Ovary (tissue), 9 donors: ENCODE measurements around the gene GIMAP8. TPM values are rescaled to one million over a fixed set of nuclear protein-coding genes. Genes with fewer than 3 reads are reported as not detected.
"Not testable (repeated sequence)": the region's sequence is repeated elsewhere in the genome, so short reads cannot be mapped to it uniquely, and the experiment has no call there.

Experiments
- DNase-seq, 5 donors: peaks; one replicate each; pipeline ENCODE4 v3.0.0-alpha.2; 2019 to 2020
- H3K27ac ChIP-seq, 2 donors: fragments of 200-600 bp; one replicate each; pipeline versions ENCODE4 v1.5.1 to v1.8.0; 2019 to 2022
- H3K27me3 ChIP-seq: fragments of 200-600 bp; one replicate; pipeline ENCODE4 v1.8.0; 2022
- H3K36me3 ChIP-seq: fragments of 200-600 bp; sonication (generic); one replicate; pipeline ENCODE4 v1.5.1; 2019
- H3K4me1 ChIP-seq: one replicate; pipeline ENCODE4 v1.8.1; 2013; ENCODE audit warnings: mild to moderate bottlenecking, moderate library complexity; ENCODE audit not compliant: insufficient read depth
- H3K4me3 ChIP-seq: fragments of 200-600 bp; sonication (generic); one replicate; pipeline ENCODE4 v1.5.1; 2017
- H3K9me3 ChIP-seq, 2 donors: fragments of 200-600 bp in 1 of 2; sonication (generic) in 1 of 2; one replicate each; pipeline versions ENCODE4 v1.5.1 to v1.8.1; 2013 to 2019; ENCODE audit warnings: mild to moderate bottlenecking in 1 of 2, moderate library complexity in 1 of 2
- CTCF ChIP-seq, 3 donors: fragments of 450-650 bp in 2 of 3; fragments of 200-600 bp in 1 of 3; IDR thresholded peaks; one replicate each; pipeline versions ENCODE4 v1.5.1 to v1.8.0; 2016 to 2022; ENCODE audit warnings: antibody characterized with exemption in 3 of 3, mild to moderate bottlenecking in 1 of 3
- EP300 ChIP-seq: sonication (generic); formaldehyde crosslinking; IDR thresholded peaks from one replicate; pipeline ENCODE4 v1.6.1; 2017; ENCODE audit warnings: antibody characterized with exemption
- POLR2A ChIP-seq: fragments of 450-650 bp; IDR thresholded peaks from one replicate; pipeline ENCODE4 v1.6.1; 2017; ENCODE audit warnings: antibody characterized with exemption, mild to moderate bottlenecking, moderate library complexity
- WGBS, 3 donors: extraction: QIAGEN DNeasy Blood & Tissue Kit in 1 of 3; methylation state at CpG; one replicate each; pipeline versions ENCODE4 v1.1.5 to v1.1.7; 2013 to 2017; 5-methylcytosine and 5-hydroxymethylcytosine counted together
- intact Hi-C, 4 donors: fragments of 100-400 bp; cut with DNase I; formaldehyde crosslinking; loops; one replicate each; pipeline versions ENCODE4 v1.11.0 to v1.15.1; 2022 to 2023
- polyA plus RNA-seq, 2 donors: library from polyadenylated mRNA; stranded (reverse); fragments of 200-250 nt in 1 of 2; fragments of 350-450 nt in 1 of 2; fragmentation: Illumina TruSeq in 1 of 2; extraction: RNeasy Lipid Tissue Mini Kit (QIAGEN cat#74804) in 1 of 2; gene quantifications; one replicate each; pipeline ENCODE4 v1.2.3, GENCODE V29; 2013 to 2014
- total RNA-seq, 7 donors: library from RNA; depleted of rRNA in 2 of 7; stranded (reverse); fragments of >200 nt in 2 of 7; fragmentation: NEBNext Ultra II Directional in 3 of 7; extraction: Animal tissue kit (Norgen Biotek cat#: 25700) in 3 of 7; gene quantifications; one replicate each; pipeline versions ENCODE4 v1.1.0 to v1.2.4, GENCODE V29; 2016 to 2023
- donor health status: DM: no; HTN: no; CAD: no; lungs with moderate emphysema.
- donor health status: DM: no; HTN: no; CAD: no.
- donor health status: Bipolar disorder and iron deficiency.
- donor health status: DM: yes; HTN: yes; CAD: no.
- donor health status: DM: no; HTN: no; CAD: no.
- donor health status: DM: yes; HTN: yes; CAD: no.

Gene GIMAP8
- total and polyA plus RNA-seq, 9 donors: 2.1 to 22.8 (median 6.9) TPM

- H3K27me3 ChIP-seq: no peaks in the 10 kb centered on the region
- intact Hi-C loops: no loop called here
- WGBS, 3 donors: 72 to 78% (median 74%) methylated on average over 3 of the region's 3 CpGs
- H3K4me1 ChIP-seq: no peaks in the 10 kb centered on the region
- H3K27ac ChIP-seq: no peak overlapping the region
- H3K36me3 ChIP-seq: no peaks in the 10 kb centered on the region
- no peak for TF ChIP-seq EP300
- no peak for TF ChIP-seq CTCF (IDR thresholded peaks at IDR 0.05)
- no peak for TF ChIP-seq POLR2A
- no peak for DNase-seq
- no peak overlapping the region for H3K4me3 ChIP-seq
- no peaks in the 10 kb centered on the region for H3K9me3 ChIP-seq
Measured at GRCh38 chr7:150479023-150479716, 28.7 kb downstream of the GIMAP8 start.

- H3K4me1 ChIP-seq: no peaks in the 10 kb centered on the region
- no peak for TF ChIP-seq CTCF (IDR thresholded peaks at IDR 0.05)
- TF ChIP-seq POLR2A: no peak
- TF ChIP-seq EP300: no peak
- no peaks in the 10 kb centered on the region for H3K36me3 ChIP-seq
- intact Hi-C loops: no loop called here
- no peak for DNase-seq
- H3K27me3 ChIP-seq: no peaks in the 10 kb centered on the region
- no peak overlapping the region for H3K27ac ChIP-seq
- 66 to 81% (median 77%) methylated on average over 9 of the region's 9 CpGs for WGBS, 3 donors
- no peaks in the 10 kb centered on the region for H3K9me3 ChIP-seq
- no peak overlapping the region for H3K4me3 ChIP-seq
Measured at GRCh38 chr7:150481186-150481920, 30.9 kb downstream of the GIMAP8 start.

- Histone ChIP-seq H3K27ac (no peak overlapping the region), H3K36me3 (no peaks in the 10 kb centered on the region), H3K4me1 (no peaks in the 10 kb centered on the region), H3K9me3 (no peaks in the 10 kb centered on the region), H3K4me3 (no peak overlapping the region), H3K27me3 (no peaks in the 10 kb centered on the region)
- TF ChIP-seq POLR2A: no peak
- no peak for TF ChIP-seq CTCF (IDR thresholded peaks at IDR 0.05)
- TF ChIP-seq EP300: no peak
- DNase-seq: no peak
- 84 to 86% (median 85%) methylated on average over 4 of the region's 4 CpGs for WGBS, 3 donors
- intact Hi-C loops: no loop called here
Measured at GRCh38 chr7:150481922-150482321, 31.5 kb downstream of the GIMAP8 start.

DNA sequence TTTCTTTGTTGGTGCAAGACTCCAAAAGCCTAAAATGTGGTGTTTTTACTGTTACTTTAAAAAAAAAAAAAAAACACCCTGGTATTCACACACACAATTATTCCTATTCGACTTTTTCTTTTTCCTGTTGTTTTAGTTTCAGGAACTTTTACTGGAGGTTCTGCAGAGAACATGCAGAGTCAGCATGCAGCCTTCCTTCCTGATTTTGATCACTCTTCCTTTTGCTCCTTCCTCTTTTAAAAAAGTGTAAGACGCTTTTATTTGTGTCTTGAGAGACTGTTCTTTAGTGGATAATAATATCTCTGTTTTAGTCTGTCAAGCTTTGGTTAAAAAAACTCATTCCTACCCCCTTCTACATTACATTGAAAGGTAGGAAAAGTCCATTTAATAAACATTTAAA lies 33.1 kb downstream of the GIMAP8 start:
- DNase-seq, H3K4me1 ChIP-seq, H3K27me3 ChIP-seq, H3K36me3 ChIP-seq, intact Hi-C loops, H3K4me3 ChIP-seq, H3K27ac ChIP-seq, H3K9me3 ChIP-seq: not testable (repeated sequence)
- WGBS, 3 donors: 22 to 25% (median 23%) methylated on average over 2 of the region's 2 CpGs

- WGBS, 3 donors: 15 to 28% (median 27%) methylated on average over 3 of the region's 3 CpGs
- H3K36me3 ChIP-seq, H3K9me3 ChIP-seq, H3K4me1 ChIP-seq, DNase-seq, H3K27ac ChIP-seq, H3K27me3 ChIP-seq, intact Hi-C loops, H3K4me3 ChIP-seq: not testable (repeated sequence)
Measured at GRCh38 chr7:150484071-150484470, 33.6 kb downstream of the GIMAP8 start.
